SU-DHL-6 (cell line): Measurements from ENCODE around the gene TMEM26.
"Not testable (repeated sequence)": the region's sequence is repeated elsewhere in the genome, so short reads cannot be mapped to it uniquely, and the experiment has no call there.

Experiments
- H2AFZ ChIP-seq: fragments of 200-600 bp; sonication (generic); 2 replicates; pipeline ENCODE4 v1.6.1; 2014; ENCODE audit warnings: low read depth, mild to moderate bottlenecking, moderate library complexity, mixed read lengths, antibody characterized with exemption, low read length; ENCODE audit not compliant: severe bottlenecking
- H3F3A ChIP-seq: fragments of 200-600 bp; shearing (Covaris generic); 2 replicates; pipeline ENCODE4 v1.6.0; 2016; ENCODE audit warnings: antibody characterized with exemption, mild to moderate bottlenecking; ENCODE audit not compliant: insufficient read depth
- H3K27ac ChIP-seq: fragments of 200-600 bp; sonication (generic); 2 replicates; pipeline ENCODE4 v1.5.1; 2016; ENCODE audit warnings: low read depth, mild to moderate bottlenecking, low read length, moderate library complexity, mixed read lengths
- H3K27me3 ChIP-seq: fragments of 200-600 bp; sonication (generic), shearing (Covaris generic); 2 replicates; pipeline ENCODE4 v1.6.0; 2014; ENCODE audit warnings: mild to moderate bottlenecking, low read length
- H3K36me3 ChIP-seq: fragments of 200-600 bp; sonication (generic); 2 replicates; pipeline ENCODE4 v1.6.1; 2014; ENCODE audit warnings: mild to moderate bottlenecking, low read length, mixed read lengths
- H3K4me2 ChIP-seq: fragments of 300-600, 200-600 bp; shearing (Covaris generic), sonication (generic); 2 replicates; pipeline ENCODE4 v1.6.0; 2014; ENCODE audit warnings: low read length, low read depth, mild to moderate bottlenecking; ENCODE audit not compliant: poor library complexity, severe bottlenecking
- H3K4me3 ChIP-seq: fragments of 200-600 bp; sonication (generic); 2 replicates; pipeline ENCODE4 v1.5.1; 2014; ENCODE audit warnings: antibody characterized with exemption, low read length, mild to moderate bottlenecking, mixed read lengths; ENCODE audit not compliant: insufficient read depth, poor library complexity, severe bottlenecking
- H3K79me2 ChIP-seq: fragments of 200-600 bp; sonication (generic); 2 replicates; pipeline ENCODE4 v1.6.1; 2014; ENCODE audit warnings: mild to moderate bottlenecking, low read length, moderate library complexity; ENCODE audit not compliant: insufficient read depth
- H3K9ac ChIP-seq: fragments of 200-600 bp; sonication (generic); 2 replicates; pipeline ENCODE4 v1.7.0; 2014; ENCODE audit warnings: mild to moderate bottlenecking, low read length
- H3K9me2 ChIP-seq: fragments of 200-600 bp; sonication (generic); replicated peaks from 2 replicates; pipeline ENCODE4 v1.6.1; 2014; ENCODE audit warnings: low read length; ENCODE audit not compliant: insufficient read depth
- H3K9me3 ChIP-seq: fragments of 200-600 bp; sonication (generic); 2 replicates; pipeline ENCODE4 v1.6.1; 2014; ENCODE audit warnings: low read length, mixed read lengths; ENCODE audit not compliant: insufficient read depth
- H4K20me1 ChIP-seq: fragments of 200-600 bp; sonication (generic); 2 replicates; pipeline ENCODE4 v1.6.1; 2014; ENCODE audit warnings: low read depth, mild to moderate bottlenecking, antibody characterized with exemption, low read length, moderate library complexity, mixed read lengths
- CTCF ChIP-seq: fragments of 200-600 bp; sonication (generic); IDR thresholded peaks from one replicate; pipeline ENCODE4 v1.5.1; 2017; ENCODE audit warnings: antibody characterized with exemption, mild to moderate bottlenecking, low read length, moderate library complexity; ENCODE audit not compliant: insufficient read depth, poor library complexity, severe bottlenecking
- EZH2phosphoT487 ChIP-seq: fragments of 200-600 bp; sonication (generic), shearing (Covaris generic); conservative IDR thresholded peaks from 2 replicates; pipeline ENCODE4 v1.6.1; 2018; ENCODE audit warnings: mild to moderate bottlenecking, antibody characterized with exemption, low read length, moderate library complexity, mixed read lengths

The TMEM26 gene

GRCh38 chr10:61390851-61391250, 62.3 kb downstream of the TMEM26 start:
- no peaks in the 10 kb centered on the region for H3K36me3 ChIP-seq
- no peaks in the 10 kb centered on the region for H3K9me3 ChIP-seq
- no peaks in the 10 kb centered on the region for H3K79me2 ChIP-seq
- H4K20me1 ChIP-seq = no peaks in the 10 kb centered on the region
- H3K4me3 ChIP-seq = no peak overlapping the region
- H2AFZ ChIP-seq = no peak overlapping the region
- no peaks in the 10 kb centered on the region for H3K9me2 ChIP-seq
- no peaks in the 10 kb centered on the region for H3F3A ChIP-seq
- no peak for TF ChIP-seq EZH2phosphoT487
- no peak for TF ChIP-seq CTCF
- no peaks in the 10 kb centered on the region for H3K27me3 ChIP-seq
- no peak overlapping the region for H3K27ac ChIP-seq
- no peak overlapping the region for H3K4me2 ChIP-seq
- H3K9ac ChIP-seq = no peak overlapping the region

- H2AFZ ChIP-seq = no peak overlapping the region
- no peaks in the 10 kb centered on the region for H3K36me3 ChIP-seq
- no peak overlapping the region for H3K4me3 ChIP-seq
- H3K27me3 ChIP-seq = no peaks in the 10 kb centered on the region
- TF ChIP-seq CTCF = no peak
- TF ChIP-seq EZH2phosphoT487 = no peak
- no peaks in the 10 kb centered on the region for H4K20me1 ChIP-seq
- no peak overlapping the region for H3K4me2 ChIP-seq
- H3K9me3 ChIP-seq = no peaks in the 10 kb centered on the region
- H3K27ac ChIP-seq = no peak overlapping the region
- no peaks in the 10 kb centered on the region for H3K9me2 ChIP-seq
- H3K79me2 ChIP-seq = no peaks in the 10 kb centered on the region
- H3K9ac ChIP-seq = no peak overlapping the region
- H3F3A ChIP-seq = no peaks in the 10 kb centered on the region
These were observed 63.3 kb downstream of the TMEM26 start for GRCh38 chr10:61389887-61390286.

GRCh38 chr10:61388986-61389385, 64.2 kb downstream of the TMEM26 start:
- not testable (repeated sequence) for H3K27me3 ChIP-seq, H3F3A ChIP-seq, H3K9me2 ChIP-seq, H4K20me1 ChIP-seq, H3K27ac ChIP-seq, H3K36me3 ChIP-seq, H2AFZ ChIP-seq, H3K4me2 ChIP-seq, H3K9ac ChIP-seq, H3K79me2 ChIP-seq, H3K4me3 ChIP-seq, H3K9me3 ChIP-seq

GRCh38 chr10:61385231-61386001, 67.8 kb downstream of the TMEM26 start:
- Histone ChIP-seq H3K27me3 (no peaks in the 10 kb centered on the region), H3K36me3 (no peaks in the 10 kb centered on the region), H4K20me1 (no peaks in the 10 kb centered on the region), H3K9me2 (no peaks in the 10 kb centered on the region), H3K79me2 (no peaks in the 10 kb centered on the region), H3K4me2 (no peak overlapping the region), H3K9me3 (no peaks in the 10 kb centered on the region), H3K4me3 (no peak overlapping the region), H2AFZ (no peak overlapping the region), H3K27ac (no peak overlapping the region), H3F3A (no peaks in the 10 kb centered on the region), H3K9ac (no peak overlapping the region)
- TF ChIP-seq CTCF (no peak), EZH2phosphoT487 (no peak)

- H3K79me2 ChIP-seq, H3K4me3 ChIP-seq, H2AFZ ChIP-seq: not testable (repeated sequence)
These were observed 72.0 kb downstream of the TMEM26 start for GRCh38 chr10:61381153-61381552.

More at GRCh38 chr10:61381153-61381552, 72.0 kb downstream of the TMEM26 start:
- not testable (repeated sequence) for H3K9me2 ChIP-seq, H3K27ac ChIP-seq, H3K36me3 ChIP-seq, H3K4me2 ChIP-seq, H4K20me1 ChIP-seq, H3K27me3 ChIP-seq, H3K9me3 ChIP-seq, H3F3A ChIP-seq, H3K9ac ChIP-seq
